ENCODE results near the gene SGO2.
"Not testable (repeated sequence)": the region's sequence is repeated elsewhere in the genome, so short reads cannot be mapped to it uniquely, and the experiment has no call there.

Gene SGO2

DNA sequence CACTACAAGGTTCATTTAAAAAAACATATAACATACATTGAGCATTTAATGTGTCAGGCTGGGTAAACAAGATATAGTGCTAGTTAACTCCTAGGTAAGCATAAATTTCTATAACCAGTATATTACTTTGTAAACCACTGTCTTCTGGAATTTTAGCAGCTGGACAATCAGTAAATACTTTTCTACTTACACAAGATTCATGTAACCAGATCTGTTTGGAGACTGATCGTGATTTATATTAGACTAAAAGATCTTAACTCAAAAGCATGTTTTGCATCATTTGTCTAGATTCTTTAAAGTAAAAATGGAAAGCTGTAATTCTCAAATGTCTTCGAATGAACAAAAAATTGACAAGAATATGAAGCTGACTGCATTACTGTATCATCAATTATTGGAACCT is 941 bp upstream of the SGO2 start:
- DNase-seq (ENCODE audit: low read depth): no peak

DNA sequence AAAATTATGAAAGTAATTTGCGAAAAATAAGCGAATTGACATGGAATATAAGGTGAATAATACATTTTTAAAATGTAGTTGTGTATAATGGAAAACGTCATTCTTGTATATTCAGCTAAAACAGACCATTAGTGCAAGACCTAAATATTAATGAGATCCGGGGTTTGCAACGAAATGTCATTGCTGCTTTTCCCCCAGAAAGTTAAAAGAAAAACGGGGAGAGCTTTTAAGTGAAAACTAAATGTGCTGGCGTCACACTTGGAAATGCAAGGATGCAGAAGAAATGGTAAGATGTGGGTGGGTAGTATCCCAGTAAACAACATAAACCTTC is 491 bp upstream of the SGO2 start:
- no peak for DNase-seq (ENCODE audit: low read depth)

DNA sequence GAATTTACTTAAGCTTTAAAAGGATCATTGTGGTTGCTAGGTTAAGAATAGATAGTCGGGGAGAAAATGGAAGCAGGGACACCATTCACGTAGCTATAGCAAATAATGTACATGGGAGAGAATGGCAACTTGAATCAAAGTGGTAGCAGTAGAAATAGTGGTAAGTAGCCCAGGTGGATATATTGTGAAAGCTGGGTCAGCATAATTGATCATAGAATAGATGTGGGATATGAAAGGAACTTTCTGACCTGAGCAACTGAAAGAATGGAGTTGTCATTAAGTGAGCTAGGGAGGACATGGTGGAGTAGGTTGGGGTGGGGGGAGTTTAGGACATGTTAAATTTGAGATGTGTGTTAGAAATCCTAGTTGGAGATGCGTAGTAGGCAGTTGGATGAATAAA is 2.2 kb downstream of the SGO2 start:
- no peak for DNase-seq (ENCODE audit: low read depth)

DNA sequence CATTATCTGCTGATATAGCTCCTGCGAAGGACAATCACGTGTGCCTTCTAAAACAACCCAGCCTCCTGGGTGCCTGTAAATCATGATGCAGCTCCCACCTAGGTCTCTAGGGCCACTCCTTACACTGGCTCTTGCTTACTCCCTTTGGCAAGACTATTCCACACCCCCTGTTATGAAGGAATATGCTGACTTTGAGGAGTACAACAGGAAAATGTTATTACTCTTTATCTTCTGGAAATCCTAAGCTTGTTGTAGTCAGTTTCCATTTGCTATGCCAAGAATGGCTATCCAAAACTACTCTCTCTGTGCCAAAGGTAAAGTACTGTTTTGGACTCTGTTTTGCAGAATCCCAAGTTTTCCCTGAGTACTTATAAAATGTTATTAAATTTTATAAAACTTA is 7.7 kb downstream of the SGO2 start:
- DNase-seq (ENCODE audit: low read depth): no peak

- no peak for DNase-seq (ENCODE audit: low read depth)
These were observed 8.6 kb downstream of the SGO2 start for GRCh38 chr2:200534572-200534971.

DNA sequence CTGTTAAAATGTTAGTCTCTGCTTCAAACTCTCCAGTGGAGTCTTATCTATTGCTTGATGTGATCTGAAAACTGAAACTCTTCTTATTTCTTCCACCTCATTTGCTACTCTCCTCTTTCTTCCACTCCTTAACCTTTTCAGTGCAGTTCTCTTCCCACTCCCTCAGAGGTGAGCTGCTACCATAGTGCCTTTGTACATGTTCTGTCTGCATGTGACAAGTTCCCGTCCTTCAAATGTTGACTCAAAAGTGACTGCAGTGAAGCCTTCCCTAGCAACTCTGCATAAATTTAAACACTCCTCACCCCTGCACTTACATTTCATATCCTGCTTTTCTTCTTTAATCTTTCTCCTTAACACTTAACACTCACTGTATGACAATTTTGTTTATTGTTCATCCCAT is 12.1 kb downstream of the SGO2 start:
- DNase-seq (ENCODE audit: low read depth): no peak

- DNase-seq (ENCODE audit: low read depth): no peak
These were observed 14.8 kb downstream of the SGO2 start for GRCh38 chr2:200540793-200541192.

DNA sequence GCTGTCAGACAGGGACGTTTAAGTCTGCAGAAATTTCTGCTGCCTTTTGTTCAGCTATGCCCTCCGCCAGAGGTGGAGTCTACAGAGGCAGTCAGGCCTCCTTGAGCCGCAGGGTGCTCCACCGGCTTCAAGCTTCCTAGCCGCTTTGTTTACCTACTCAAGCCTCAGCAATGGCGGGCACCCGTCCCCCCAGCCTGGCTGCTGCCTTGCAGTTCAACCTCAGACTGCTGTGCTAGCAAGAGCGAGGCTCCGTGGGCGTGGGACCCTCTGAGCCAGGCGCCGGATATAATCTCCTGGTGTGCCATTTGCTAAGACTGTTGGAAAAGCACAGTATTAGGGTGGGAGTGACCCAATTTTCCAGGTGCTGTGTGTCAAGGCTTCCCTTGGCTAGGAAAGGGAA is 40.6 kb downstream of the SGO2 start:
- not testable (repeated sequence) for DNase-seq (ENCODE audit: low read depth)

DNA sequence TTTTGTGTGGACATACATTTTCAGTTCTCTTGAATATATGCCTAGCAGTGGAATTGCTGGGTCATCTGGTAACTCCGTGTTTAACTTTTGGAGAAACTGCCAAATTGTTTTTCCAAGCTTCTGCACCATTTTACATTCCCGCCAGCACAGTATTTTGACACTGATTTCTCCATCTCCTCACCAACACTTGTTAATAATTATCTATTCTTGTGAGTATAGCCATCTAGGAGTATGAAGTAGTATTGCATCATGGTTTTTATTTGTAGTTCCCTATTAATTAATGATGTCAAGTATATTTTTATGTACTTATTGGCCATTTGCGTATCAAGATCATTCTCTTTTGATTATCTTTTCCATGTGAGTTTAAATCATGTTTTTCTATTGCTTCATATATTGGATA is 41.9 kb downstream of the SGO2 start:
- no peak for DNase-seq (ENCODE audit: low read depth)

- DNase-seq (ENCODE audit: low read depth): no peak
These were observed 50.0 kb downstream of the SGO2 start for GRCh38 chr2:200575957-200576356.

GRCh38 chr2:200577027-200577426 is 51.0 kb downstream of the SGO2 start:
- DNase-seq (ENCODE audit: low read depth): no peak

DNA sequence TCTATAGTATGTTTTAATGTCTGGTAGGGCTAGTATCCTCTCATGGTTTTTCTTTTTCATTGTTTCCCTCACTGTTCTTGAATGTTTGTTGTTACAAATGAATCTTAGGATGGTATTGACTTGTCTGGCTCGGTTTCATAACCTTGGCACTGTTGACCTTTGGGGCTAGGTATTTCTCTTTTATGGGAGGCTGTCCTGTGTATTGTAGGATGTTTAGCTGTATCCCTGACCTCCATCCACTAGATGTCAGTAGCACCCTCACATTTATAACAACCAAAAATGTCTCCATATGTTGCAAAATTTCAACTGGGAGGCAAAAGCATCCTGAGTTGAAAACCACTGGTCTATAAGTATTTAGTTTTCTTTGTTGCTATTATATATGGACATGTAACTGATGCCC is 52.8 kb downstream of the SGO2 start:
- DNase-seq (ENCODE audit: low read depth): no peak

- DNase-seq (ENCODE audit: low read depth): no peak
These were observed 58.6 kb downstream of the SGO2 start for GRCh38 chr2:200584639-200585038.

DNA sequence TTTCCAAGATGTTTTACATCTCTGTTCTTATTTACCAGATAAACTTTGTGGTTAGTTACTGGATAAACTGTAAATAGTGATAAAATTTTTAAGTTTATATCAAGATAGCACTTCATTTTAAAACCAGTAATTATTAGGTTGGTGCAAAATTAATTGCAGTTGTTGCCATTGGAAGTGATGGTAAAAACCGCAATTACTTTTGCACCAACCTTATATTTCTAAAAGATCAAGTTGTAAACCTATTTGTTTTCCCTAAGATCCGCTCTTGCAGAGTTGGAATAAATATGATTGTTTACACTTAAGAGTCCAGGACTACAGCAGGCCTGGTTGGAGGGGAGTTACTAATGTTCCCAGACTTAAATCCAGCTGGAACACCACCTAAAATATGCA is 59.3 kb downstream of the SGO2 start:
- no peak for DNase-seq (ENCODE audit: low read depth)

DNA sequence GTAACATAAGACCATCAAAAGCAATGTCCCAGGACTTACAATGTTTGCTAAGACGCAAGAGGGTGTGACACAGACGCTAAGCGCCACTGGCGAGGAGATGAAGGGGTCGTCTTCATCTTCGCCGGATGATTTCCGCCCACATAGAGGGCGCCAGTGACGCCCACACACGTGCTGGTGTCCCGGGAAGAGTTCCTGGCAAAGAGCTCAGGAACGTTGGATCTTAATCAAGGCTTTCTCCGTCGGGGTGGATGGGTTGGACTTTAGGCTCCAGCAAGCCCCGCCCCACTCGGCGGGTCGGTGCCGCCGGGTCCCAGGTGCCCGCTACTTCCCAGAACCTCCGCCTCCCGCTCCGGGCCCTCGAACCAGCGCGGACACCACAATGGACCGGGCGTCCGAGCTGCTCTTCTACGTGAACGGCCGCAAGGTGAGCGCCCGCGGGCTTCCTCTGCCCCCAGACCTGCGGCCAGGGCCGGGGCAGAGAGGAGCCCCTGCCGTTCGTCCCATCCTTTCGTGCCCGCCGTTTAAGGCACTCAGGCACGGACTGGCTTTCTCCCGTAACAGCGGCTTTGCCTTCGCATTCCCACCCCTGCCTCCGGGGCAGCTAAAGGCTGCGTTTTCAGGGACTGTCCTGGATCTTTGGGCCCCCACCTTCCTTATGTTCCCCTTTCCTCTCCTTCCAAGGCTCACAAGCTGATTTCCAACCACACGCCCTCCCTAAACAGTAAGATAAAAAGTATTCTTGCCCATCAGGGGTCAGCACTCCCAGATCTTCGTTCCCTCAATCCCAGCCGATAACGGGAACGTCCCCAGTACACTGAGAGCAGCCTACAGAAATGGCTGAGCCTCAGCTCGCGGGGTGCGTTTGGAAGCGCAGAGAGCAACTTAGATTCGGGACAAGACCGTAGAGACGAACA is 60.0 kb downstream of the SGO2 start, which contains the start of gene AOX1:
TSS of gene AOX1 (plus strand) at position 285 of the 914 bp plus-strand sequence. CDS start at position 380, 95 bp downstream.
- DNase-seq (ENCODE audit: low read depth): no peak

DNA sequence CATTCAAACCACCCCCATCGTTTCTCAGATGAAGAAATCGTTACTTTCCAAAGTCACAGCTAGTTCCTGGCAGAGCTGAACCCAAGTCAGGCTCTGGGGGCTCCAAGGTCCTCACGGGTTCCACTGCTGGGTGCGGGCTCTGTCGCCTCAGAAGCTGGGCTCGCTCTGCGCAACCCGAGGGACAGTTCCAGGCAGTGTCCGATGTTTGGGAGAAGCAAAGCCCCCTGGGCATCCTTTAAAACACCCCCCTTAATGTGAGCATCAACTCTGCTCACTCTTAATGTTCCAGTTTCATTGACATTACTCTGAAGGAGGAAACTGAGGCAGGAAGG is 60.6 kb downstream of the SGO2 start:
- DNase-seq (ENCODE audit: low read depth): no peak

DNA sequence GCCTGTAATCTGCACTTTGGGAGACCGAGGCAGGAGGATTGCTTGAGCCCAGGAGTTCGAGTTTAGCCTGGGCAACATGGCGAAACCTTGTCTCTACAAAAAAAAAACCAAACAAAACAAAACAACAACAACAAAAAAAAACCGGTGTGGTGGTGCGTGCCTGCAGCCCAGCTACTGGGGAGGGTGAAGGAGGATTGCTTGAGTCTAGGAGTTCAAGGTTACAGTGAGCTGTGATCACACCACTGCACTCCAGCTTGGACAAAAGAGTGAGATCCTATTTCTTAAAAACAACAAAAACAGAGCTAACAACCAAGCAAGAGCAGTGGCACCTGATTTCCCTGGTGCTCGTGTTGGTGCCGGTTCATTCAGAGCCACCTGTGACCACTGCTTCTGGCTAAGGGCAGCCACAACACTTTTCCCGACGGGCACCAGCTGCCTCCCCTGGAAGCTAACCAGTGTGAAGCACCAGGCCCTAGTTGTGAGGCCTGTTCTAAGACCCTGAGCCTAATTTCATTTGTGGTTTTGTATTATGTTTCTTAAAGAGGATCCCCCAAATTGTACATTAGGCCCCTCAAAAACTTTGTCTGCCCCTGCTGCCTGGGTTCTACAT is 61.1 kb downstream of the SGO2 start:
- no peak for DNase-seq (ENCODE audit: low read depth)

GRCh38 chr2:200588076-200588678 is 62.2 kb downstream of the SGO2 start:
- no peak for DNase-seq (ENCODE audit: low read depth)

- no peak for DNase-seq (ENCODE audit: low read depth)
These were observed 64.1 kb downstream of the SGO2 start for GRCh38 chr2:200590090-200590489.

DNA sequence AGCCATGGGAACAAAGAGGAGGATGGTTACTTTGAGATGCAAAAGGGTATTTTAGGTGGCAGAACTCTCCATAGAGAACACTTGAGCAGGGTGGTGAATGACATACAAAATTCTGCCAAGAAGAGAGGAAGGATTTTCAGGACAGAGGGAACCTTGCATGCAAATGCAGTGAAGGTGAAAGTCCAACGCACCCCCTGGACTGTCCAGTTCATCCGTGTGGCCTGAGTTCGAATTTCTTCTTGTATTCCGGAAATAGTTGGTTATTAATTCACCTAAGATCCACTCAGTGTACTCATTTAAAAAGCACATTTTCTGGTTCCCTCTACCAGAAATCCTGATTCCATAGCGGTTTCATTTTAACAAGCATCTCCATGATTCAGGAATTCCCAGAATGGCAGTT is 65.3 kb downstream of the SGO2 start:
- no peak for DNase-seq (ENCODE audit: low read depth)

DNA sequence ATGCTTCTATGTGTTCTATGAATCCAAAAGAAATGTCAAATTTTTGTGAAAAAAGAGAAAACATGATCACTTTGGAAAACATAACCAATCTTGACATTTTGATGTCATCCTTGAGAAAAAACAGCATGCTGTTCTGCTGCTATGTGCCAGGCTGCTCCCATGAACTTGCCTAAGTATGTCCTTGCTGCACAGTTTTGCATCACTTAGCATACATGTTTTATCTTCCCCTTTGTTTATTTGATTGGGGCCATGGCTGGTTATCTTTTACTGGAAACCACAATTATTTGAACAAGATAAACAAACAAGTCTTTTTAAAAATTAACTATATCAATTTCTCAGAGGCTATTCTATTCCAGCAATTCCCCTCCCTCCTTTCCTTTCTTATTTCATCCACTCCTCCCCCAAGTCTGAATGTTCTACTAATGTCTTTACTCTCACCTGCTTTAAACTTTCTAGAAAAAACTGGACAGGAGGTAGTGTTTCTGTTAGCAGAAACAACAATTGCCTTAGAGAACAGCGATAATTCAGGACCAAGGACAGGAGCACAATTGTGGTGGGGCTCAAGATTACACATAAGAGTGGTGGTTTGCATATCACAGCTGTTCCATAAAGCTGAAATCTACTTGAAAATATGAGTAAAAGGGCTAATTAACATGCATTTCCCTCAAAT is 66.5 kb downstream of the SGO2 start:
- DNase-seq (ENCODE audit: low read depth): no peak

GRCh38 chr2:200593905-200594304 is 67.9 kb downstream of the SGO2 start:
- DNase-seq (ENCODE audit: low read depth): no peak

- no peak for DNase-seq (ENCODE audit: low read depth)
These were observed 69.9 kb downstream of the SGO2 start for GRCh38 chr2:200595913-200596312.

Data from non-pigmented ciliary epithelial cell (primary cell).